Raji (cell line): ENCODE measurements around the gene UTP25.

Experiments
- POLR2A ChIP-seq: IDR thresholded peaks from 2 replicates; pipeline ENCODE4 v1.6.1; 2011; ENCODE audit warnings: low read depth, low read length, control low read depth; ENCODE audit not compliant: insufficient read depth

Gene UTP25

GRCh38 chr1:209850342-209850979, 22.7 kb downstream of the UTP25 start:
- no peak for TF ChIP-seq POLR2A

GRCh38 chr1:209853676-209854075, 25.9 kb downstream of the UTP25 start:
- TF ChIP-seq POLR2A, result no peak

- no peak for TF ChIP-seq POLR2A
Observed at GRCh38 chr1:209854196-209854595, 26.4 kb downstream of the UTP25 start.

DNA sequence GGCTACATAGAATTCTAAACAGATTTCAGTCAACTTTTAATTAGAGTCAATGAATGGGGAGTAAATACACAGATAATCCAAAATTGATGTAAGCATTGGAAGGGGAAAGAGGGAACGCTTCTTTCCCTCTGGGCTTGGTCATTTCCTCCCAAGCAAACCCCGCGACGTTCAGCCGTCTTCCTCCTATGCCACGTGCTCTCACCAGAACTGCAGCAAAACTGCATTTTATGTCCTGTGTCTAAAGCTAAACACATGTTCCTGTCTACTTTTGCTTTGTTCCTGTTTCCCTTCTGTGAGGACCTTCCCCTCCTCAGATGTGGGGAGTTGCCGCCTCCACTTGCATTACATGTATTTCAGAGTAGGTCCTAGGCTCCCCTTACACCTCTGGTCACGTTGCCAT, 27.2 kb downstream of the UTP25 start:
- no peak for TF ChIP-seq POLR2A

- no peak for TF ChIP-seq POLR2A
Observed at GRCh38 chr1:209855623-209856022, 27.9 kb downstream of the UTP25 start.

DNA sequence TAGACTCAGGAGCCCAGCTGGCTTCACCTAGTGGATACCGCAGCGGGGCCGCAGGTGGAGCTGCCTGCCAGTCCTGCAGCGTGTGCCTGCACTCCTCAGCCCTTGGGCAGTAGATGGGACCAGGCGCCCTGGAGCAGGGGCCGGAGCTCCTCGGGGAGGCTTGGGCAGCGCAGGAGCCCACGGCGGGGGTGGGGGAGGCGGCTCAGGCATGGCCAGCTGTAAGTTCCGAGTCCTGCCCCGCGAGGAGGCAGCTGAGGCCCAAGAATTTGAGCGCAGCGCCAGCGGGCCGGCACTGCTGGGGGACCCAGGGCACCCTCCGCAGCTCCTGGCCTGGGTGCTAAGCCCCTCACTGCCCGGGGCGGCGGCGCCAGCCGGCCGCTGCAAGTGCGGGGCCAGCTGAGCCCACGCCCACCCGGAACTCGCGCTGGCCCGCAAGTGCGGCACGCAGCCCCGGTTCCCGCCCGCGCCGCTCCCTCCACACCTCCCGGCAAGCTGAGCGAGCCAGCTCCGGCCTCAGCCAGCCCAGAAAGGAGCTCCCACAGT, 30.9 kb downstream of the UTP25 start:
- no peak for TF ChIP-seq POLR2A

DNA sequence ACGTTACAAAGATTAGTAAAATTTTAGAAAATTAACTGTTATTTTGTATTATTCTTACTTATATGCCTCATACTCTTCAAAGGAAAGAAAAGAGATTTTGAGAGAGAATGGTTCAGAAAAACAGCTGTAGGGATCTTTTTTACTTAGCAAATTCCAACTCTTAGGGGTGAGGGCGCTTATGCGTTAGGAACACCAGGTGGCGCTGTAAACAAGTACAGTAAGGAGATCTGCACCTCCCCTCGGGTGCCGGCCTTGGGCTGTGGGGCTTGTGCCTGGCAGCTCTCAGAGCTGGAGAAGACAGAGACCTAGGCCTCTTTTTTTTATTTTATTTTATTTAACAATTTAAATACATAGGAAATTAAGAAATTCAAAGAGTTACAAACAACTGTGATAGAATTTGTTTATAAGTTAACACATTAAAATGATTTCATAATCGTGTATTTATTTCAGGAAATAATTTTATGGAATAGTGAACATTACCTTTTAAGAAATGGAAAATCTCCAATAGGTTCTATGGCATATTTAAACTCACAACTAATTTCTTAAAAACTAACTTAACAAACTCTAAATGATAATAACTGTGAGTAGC, 32.6 kb downstream of the UTP25 start:
- TF ChIP-seq POLR2A, result no peak

- no peak for TF ChIP-seq POLR2A
Observed at GRCh38 chr1:209861242-209861641, 33.5 kb downstream of the UTP25 start.

DNA sequence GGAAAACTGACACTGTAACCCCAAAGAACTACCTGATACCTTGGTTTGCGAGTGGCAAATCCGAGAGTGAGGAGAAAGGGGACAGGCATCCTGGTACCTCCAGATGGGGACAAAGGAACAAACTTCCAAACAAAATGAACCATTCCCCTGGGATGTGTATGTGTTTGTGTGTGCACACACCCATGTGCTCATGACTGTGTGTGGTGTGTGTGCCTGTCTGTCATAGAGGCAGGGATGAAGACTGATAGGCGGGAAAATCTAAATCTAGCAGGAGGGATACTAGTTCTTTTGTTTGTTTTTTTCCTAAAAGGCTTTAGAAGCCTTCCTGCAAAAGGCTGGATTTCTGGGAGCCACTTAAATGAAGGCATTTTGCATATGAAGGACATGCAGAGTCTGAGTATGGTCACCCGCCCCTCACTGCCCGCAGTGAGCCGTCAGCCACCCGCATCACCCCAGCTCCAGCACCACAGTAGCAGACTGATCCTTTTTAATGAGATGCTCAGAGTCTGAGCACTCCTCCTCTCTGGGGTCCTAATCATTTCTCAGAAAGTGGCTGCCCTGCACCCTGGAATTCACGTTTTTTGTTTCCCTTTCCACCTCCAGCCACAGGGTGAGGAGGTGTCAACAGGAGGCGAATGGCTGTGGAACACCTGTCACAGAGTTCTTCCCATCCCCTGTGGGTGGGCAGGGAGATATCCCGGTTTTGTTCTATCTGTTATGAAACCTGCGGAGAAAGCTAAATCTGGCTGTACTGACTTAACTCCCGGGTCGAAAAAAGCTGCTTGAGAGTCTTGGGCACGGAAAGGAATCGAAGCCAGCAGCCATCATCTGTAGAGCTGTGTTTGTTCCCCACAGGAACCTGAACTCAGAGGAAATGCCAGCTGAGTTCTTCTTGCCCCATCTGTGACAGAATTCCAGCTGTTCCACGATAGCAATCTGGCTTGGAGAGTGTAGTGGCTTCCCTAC, 34.9 kb downstream of the UTP25 start:
- TF ChIP-seq POLR2A, result no peak

DNA sequence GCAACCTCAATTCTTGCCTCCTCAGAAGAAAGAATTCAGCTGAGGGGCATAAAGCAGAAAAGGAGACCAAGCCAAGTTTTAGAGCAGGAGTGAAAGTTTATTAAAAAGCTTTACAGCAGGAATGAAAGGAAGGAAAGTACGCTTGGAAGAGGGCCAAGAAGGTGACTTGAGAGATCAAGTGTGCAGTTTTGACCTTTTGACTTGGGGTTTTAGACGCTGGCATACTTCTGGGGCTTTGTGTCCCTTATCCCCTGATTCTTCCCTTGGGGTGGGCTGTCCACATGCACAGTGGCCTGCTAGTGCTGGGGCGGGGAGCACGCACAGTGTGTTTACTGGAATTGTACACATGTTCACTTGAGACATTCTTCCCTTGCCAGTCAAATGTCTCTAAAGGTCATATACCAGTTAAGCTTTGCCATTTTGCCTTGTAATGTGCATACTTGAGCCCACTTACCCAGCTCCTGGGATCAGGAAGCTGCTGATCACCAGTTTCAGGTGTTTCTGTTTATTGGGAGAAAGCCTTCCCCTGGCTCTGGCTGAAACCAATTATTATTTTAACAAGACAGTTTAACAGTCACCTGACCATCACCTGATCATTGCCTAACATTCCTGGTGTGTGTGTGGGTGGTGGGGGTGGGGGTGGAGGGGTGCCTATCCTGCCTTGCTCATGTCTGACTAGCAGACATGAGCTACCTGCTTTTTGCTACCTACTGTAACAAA, 36.2 kb downstream of the UTP25 start:
- TF ChIP-seq POLR2A, result no peak

DNA sequence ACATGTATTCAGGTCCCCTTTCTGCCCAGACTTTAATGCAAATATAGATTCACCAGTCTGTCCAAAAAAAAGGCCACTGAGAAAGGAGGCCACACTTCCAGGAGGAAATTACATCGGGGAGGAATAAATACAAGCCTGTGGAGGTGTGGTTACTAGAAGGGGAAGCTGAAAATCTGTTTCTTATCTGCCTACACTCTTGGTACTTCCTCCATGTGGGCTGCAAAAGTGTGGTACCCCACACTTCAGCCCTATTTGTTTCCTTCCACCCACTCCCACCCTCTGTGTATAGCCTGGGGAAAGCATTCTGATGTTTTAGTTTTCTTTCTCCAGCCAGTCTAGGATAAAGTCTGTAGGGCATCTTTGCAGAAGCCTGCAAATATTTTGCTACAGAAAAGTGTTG, 38.4 kb downstream of the UTP25 start:
- no peak for TF ChIP-seq POLR2A

- TF ChIP-seq POLR2A, result no peak
Observed at GRCh38 chr1:209869291-209870149, 41.7 kb downstream of the UTP25 start.

DNA sequence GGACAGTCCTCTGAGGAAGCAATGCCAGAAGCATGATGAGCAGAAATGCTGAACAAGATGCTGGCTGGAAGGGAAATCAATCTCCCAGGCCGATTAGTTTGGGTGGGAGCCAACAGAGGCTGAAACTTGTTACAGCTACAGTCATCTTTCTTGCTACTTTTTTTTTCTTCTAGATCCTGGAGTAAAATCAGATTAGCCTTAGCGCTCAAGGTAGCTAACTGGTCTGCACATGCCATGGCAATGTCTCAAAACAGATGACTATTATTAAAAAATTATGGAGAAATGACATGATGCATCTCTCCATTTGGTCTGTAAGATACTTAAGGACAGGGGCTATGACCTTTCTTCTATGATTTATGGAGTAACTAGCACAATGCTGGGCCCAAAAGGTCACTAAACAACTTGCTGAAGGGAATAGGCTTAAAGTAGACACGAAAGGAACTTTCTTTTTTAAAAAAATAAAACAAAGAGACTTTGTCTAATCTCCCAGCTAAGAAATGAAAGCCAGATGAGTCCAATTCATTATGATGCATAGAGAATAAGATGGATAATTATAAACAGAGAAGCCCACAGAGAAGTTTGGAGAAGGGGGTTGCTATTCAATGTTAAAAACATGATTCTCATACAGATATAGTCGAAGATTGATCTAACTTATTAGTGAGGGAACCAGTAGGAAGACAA, 42.5 kb downstream of the UTP25 start:
- TF ChIP-seq POLR2A, result no peak
